Activated naive CD4-positive, alpha-beta T cell treated with anti-CD3 and anti-CD28 coated beads, Interleukin-2, amount 10 ng/mL, durations not matched to agents 7 days and 5 days (primary cell): Measurements from ENCODE around the gene SLC22A5.

Experiments
- CTCF ChIA-PET: fragments of 350-600 bp; sonication (Branson Sonifier 250); formaldehyde crosslinking; loops from one replicate; lab custom pipeline; 2021; ENCODE audit warnings: antibody characterized with exemption; lab: Charles Lee
- DNase-seq: peaks from one replicate; pipeline ENCODE4 v3.0.0-alpha.2; 2020
- H3K27ac Mint-ChIP-seq: one replicate; pipeline ENCODE4 v1.8.0; 2021; ENCODE audit warnings: mild to moderate bottlenecking, moderate library complexity, mixed read lengths
- H3K27me3 Mint-ChIP-seq: one replicate; pipeline ENCODE4 v1.8.0; 2021; ENCODE audit warnings: mild to moderate bottlenecking, mixed read lengths
- H3K36me3 Mint-ChIP-seq: one replicate; pipeline ENCODE4 v1.8.0; 2021; ENCODE audit warnings: mixed read lengths
- H3K4me1 Mint-ChIP-seq: one replicate; pipeline ENCODE4 v1.8.0; 2021; ENCODE audit warnings: mixed read lengths
- H3K4me3 Mint-ChIP-seq: one replicate; pipeline ENCODE4 v1.8.0; 2021; ENCODE audit warnings: mild to moderate bottlenecking, moderate library complexity, mixed read lengths
- H3K9me3 Mint-ChIP-seq: one replicate; pipeline ENCODE4 v1.8.0; 2021; ENCODE audit warnings: mixed read lengths

Gene SLC22A5

GRCh38 chr5:132417010-132417439 lies 47.5 kb downstream of the SLC22A5 start:
- Mint-ChIP-seq H3K27me3 (no peaks in the 10 kb centered on the region), H3K9me3 (no peaks in the 10 kb centered on the region), H3K4me3 (no peak overlapping the region), H3K4me1 (peaks cover 94% of the 10 kb centered on the region), H3K27ac (no peak overlapping the region), H3K36me3 (peaks cover 63% of the 10 kb centered on the region)
- CTCF ChIA-PET: interaction anchor here (0.7 to 2.3 kb wide), 5 partner anchors 8 to 84 kb away, joined by 3 to 7 read pairs (median 4); partner anchors contain the start of gene IRF1
- no peak for DNase-seq

- H3K9me3 Mint-ChIP-seq: no peaks in the 10 kb centered on the region
- no peak overlapping the region for H3K4me3 Mint-ChIP-seq
- H3K4me1 Mint-ChIP-seq: peaks cover 96% of the 10 kb centered on the region
- H3K27me3 Mint-ChIP-seq: no peaks in the 10 kb centered on the region
- DNase-seq: no peak
- peaks cover 61% of the 10 kb centered on the region for H3K36me3 Mint-ChIP-seq
- CTCF ChIA-PET: interaction anchor here (0.7 to 2.3 kb wide), 6 partner anchors 8 to 84 kb away, joined by 3 to 7 read pairs (median 4); partner anchors contain the start of gene IRF1
- no peak overlapping the region for H3K27ac Mint-ChIP-seq
Observed at GRCh38 chr5:132417461-132417860, 48.0 kb downstream of the SLC22A5 start.

- Mint-ChIP-seq H3K27me3 (no peaks in the 10 kb centered on the region), H3K27ac (peak overlapping the region; percentile 73), H3K4me1 (peaks cover 98% of the 10 kb centered on the region), H3K36me3 (peaks cover 67% of the 10 kb centered on the region), H3K4me3 (no peak overlapping the region), H3K9me3 (no peaks in the 10 kb centered on the region)
- CTCF ChIA-PET: interaction anchor here (0.9 to 2.3 kb wide), 3 partner anchors 38 to 72 kb away, joined by 3 to 7 read pairs (median 3); partner anchors contain the start of gene IRF1
- DNase-seq: no peak
Observed at GRCh38 chr5:132417889-132418485, 48.5 kb downstream of the SLC22A5 start.

- H3K27me3 Mint-ChIP-seq: no peaks in the 10 kb centered on the region
- peak overlapping the region; percentile 90 for H3K27ac Mint-ChIP-seq
- DNase-seq: no peak
- peaks cover 98% of the 10 kb centered on the region for H3K4me1 Mint-ChIP-seq
- peaks cover 68% of the 10 kb centered on the region for H3K36me3 Mint-ChIP-seq
- H3K4me3 Mint-ChIP-seq: no peak overlapping the region
- no peaks in the 10 kb centered on the region for H3K9me3 Mint-ChIP-seq
- CTCF ChIA-PET: interaction anchor here (0.9 to 2.3 kb wide), 4 partner anchors 61 to 83 kb away, joined by 4 to 7 read pairs (median 5); partner anchors contain the start of gene IRF1
Observed at GRCh38 chr5:132418881-132419280, 49.4 kb downstream of the SLC22A5 start.

GRCh38 chr5:132419502-132420468 lies 50.3 kb downstream of the SLC22A5 start:
- peak; percentile 75 for DNase-seq
- no peaks in the 10 kb centered on the region for H3K9me3 Mint-ChIP-seq
- H3K27me3 Mint-ChIP-seq: no peaks in the 10 kb centered on the region
- H3K36me3 Mint-ChIP-seq: peaks cover 69% of the 10 kb centered on the region
- peaks cover 99% of the 10 kb centered on the region for H3K4me1 Mint-ChIP-seq
- H3K4me3 Mint-ChIP-seq: peak overlapping the region; percentile 62
- CTCF ChIA-PET: interaction anchor here (0.8 to 1.7 kb wide), 21 partner anchors 9 to 83 kb away, joined by 3 to 28 read pairs (median 7); partner anchors contain the start of gene IRF1
- peak overlapping the region; percentile 90 for H3K27ac Mint-ChIP-seq

GRCh38 chr5:132420706-132421272 lies 51.3 kb downstream of the SLC22A5 start:
- H3K4me1 Mint-ChIP-seq: peaks cover 100% of the 10 kb centered on the region
- H3K36me3 Mint-ChIP-seq: peaks cover 73% of the 10 kb centered on the region
- CTCF ChIA-PET: interaction anchor here (0.8 to 1.7 kb wide), 19 partner anchors 10 to 80 kb away, joined by 3 to 28 read pairs (median 9); partner anchors contain the start of gene IRF1
- no peaks in the 10 kb centered on the region for H3K9me3 Mint-ChIP-seq
- peak; percentile 36 for DNase-seq
- H3K27ac Mint-ChIP-seq: peak overlapping the region; percentile 90
- H3K27me3 Mint-ChIP-seq: no peaks in the 10 kb centered on the region
- peak overlapping the region; percentile 62 for H3K4me3 Mint-ChIP-seq

- no peak for DNase-seq
- CTCF ChIA-PET: interaction anchor here (1.5 to 7.6 kb wide), 7 partner anchors 37 to 76 kb away, joined by 10 to 87 read pairs (median 13); no protein-coding TSS in a partner anchor
- Mint-ChIP-seq H3K27me3 (no peaks in the 10 kb centered on the region), H3K4me3 (peak overlapping the region; percentile 62), H3K9me3 (no peaks in the 10 kb centered on the region), H3K27ac (peak overlapping the region; percentile 90), H3K4me1 (peaks cover 100% of the 10 kb centered on the region), H3K36me3 (peaks cover 70% of the 10 kb centered on the region)
Observed at GRCh38 chr5:132421462-132421861, 52.0 kb downstream of the SLC22A5 start.

GRCh38 chr5:132422720-132423437 lies 53.4 kb downstream of the SLC22A5 start:
- CTCF ChIA-PET: interaction anchor here (0.8 to 7.6 kb wide), 5 partner anchors 12 to 75 kb away, joined by 3 to 87 read pairs (median 6); partner anchors contain the start of gene IRF1
- H3K4me1 Mint-ChIP-seq: peaks cover 100% of the 10 kb centered on the region

GRCh38 chr5:132423438-132423898 lies 54.0 kb downstream of the SLC22A5 start:
- Mint-ChIP-seq H3K4me3 (peak overlapping the region; percentile 54), H3K27ac (peak overlapping the region; percentile 98), H3K36me3 (peaks cover 63% of the 10 kb centered on the region), H3K27me3 (no peaks in the 10 kb centered on the region), H3K9me3 (no peaks in the 10 kb centered on the region), H3K4me1 (peaks cover 100% of the 10 kb centered on the region)
- no peak for DNase-seq
- CTCF ChIA-PET: interaction anchor here (0.8 to 7.6 kb wide), 5 partner anchors 12 to 74 kb away, joined by 3 to 87 read pairs (median 6); partner anchors contain the start of gene IRF1

More at GRCh38 chr5:132422720-132423437, 53.4 kb downstream of the SLC22A5 start:
- no peak overlapping the region for H3K4me3 Mint-ChIP-seq
- no peak for DNase-seq
- H3K9me3 Mint-ChIP-seq: no peaks in the 10 kb centered on the region
- peak overlapping the region; percentile 98 for H3K27ac Mint-ChIP-seq
- H3K36me3 Mint-ChIP-seq: peaks cover 65% of the 10 kb centered on the region
- no peaks in the 10 kb centered on the region for H3K27me3 Mint-ChIP-seq

- Mint-ChIP-seq H3K9me3 (no peaks in the 10 kb centered on the region), H3K4me3 (peak overlapping the region; percentile 39), H3K4me1 (peaks cover 100% of the 10 kb centered on the region), H3K27me3 (no peaks in the 10 kb centered on the region), H3K27ac (peak overlapping the region; percentile 98), H3K36me3 (peaks cover 65% of the 10 kb centered on the region)
- DNase-seq: no peak
- CTCF ChIA-PET: interaction anchor here (1.2 to 7.6 kb wide), 6 partner anchors 41 to 73 kb away, joined by 3 to 87 read pairs (median 24); partner anchors contain the start of gene IRF1
Observed at GRCh38 chr5:132424167-132424880, 54.8 kb downstream of the SLC22A5 start.

- H3K4me3 Mint-ChIP-seq: peak overlapping the region; percentile 56
- peaks cover 65% of the 10 kb centered on the region for H3K36me3 Mint-ChIP-seq
- H3K9me3 Mint-ChIP-seq: no peaks in the 10 kb centered on the region
- H3K4me1 Mint-ChIP-seq: peaks cover 100% of the 10 kb centered on the region
- CTCF ChIA-PET: interaction anchor here (1.0 to 7.6 kb wide), 14 partner anchors 8 to 80 kb away, joined by 3 to 87 read pairs (median 8); partner anchors contain the start of gene IRF1
- peak; percentile 79 for DNase-seq
- peak overlapping the region; percentile 98 for H3K27ac Mint-ChIP-seq
- H3K27me3 Mint-ChIP-seq: no peaks in the 10 kb centered on the region
Observed at GRCh38 chr5:132425009-132425937, 55.8 kb downstream of the SLC22A5 start.
